Keratinocyte (primary cell): ENCODE results near the gene NUDT3. TPM values are rescaled to one million over a fixed set of nuclear protein-coding genes. Genes with fewer than 3 reads are reported as not detected.

ENCODE experiments used
- DNase-seq: peaks from one replicate; pipeline ENCODE4 v3.0.0-alpha.2; 2011; ENCODE audit warnings: low read depth, missing footprints, low spot score
- FAIRE-seq: peaks from 2 replicates; lab custom pipeline; 2011; peaks lifted over from hg19 to GRCh38; lab: Jason Lieb, UNC
- H2AFZ ChIP-seq: 2 replicates; pipeline ENCODE4 v1.6.0; 2012; ENCODE audit warnings: low read length, control low read depth, inconsistent platforms; ENCODE audit not compliant: control insufficient read depth
- H3K27ac ChIP-seq: 2 replicates; pipeline ENCODE4 v1.5.1; 2011; ENCODE audit warnings: low read length; ENCODE audit not compliant: control insufficient read depth, insufficient read depth
- H3K27me3 ChIP-seq: 3 replicates; pipeline ENCODE4 v1.6.0; 2011; ENCODE audit warnings: low read length; ENCODE audit not compliant: control insufficient read depth, insufficient read depth; ENCODE audit errors: extremely low read depth
- H3K36me3 ChIP-seq, 2 experiments: 2 replicates in 1 of 2; 3 replicates in 1 of 2; pipeline ENCODE4 v1.5.1; 2011; ENCODE audit warnings: low read length in 2 of 2, mild to moderate bottlenecking in 1 of 2; ENCODE audit not compliant: control insufficient read depth in 2 of 2, insufficient read depth in 2 of 2; ENCODE audit errors: extremely low read depth in 1 of 2
- H3K4me1 ChIP-seq: 3 replicates; pipeline ENCODE4 v1.5.1; 2011; ENCODE audit warnings: low read length; ENCODE audit not compliant: control insufficient read depth, insufficient read depth; ENCODE audit errors: extremely low read depth
- H3K4me2 ChIP-seq: 3 replicates; pipeline ENCODE4 v1.6.0; 2011; ENCODE audit warnings: low read depth, low read length; ENCODE audit not compliant: control insufficient read depth, insufficient read depth; ENCODE audit errors: extremely low read depth
- H3K4me3 ChIP-seq, 3 experiments: fragments of 200-600 bp in 1 of 3; sonication (generic) in 1 of 3; 2 replicates in 2 of 3; 3 replicates in 1 of 3; pipeline ENCODE4 v1.5.1; 2011 to 2016; ENCODE audit warnings: low read length in 3 of 3, mild to moderate bottlenecking in 3 of 3, control low read depth in 2 of 3, inconsistent platforms in 1 of 3, low read depth in 1 of 3, mixed read lengths in 1 of 3, mixed run types in 1 of 3, moderate library complexity in 1 of 3; ENCODE audit not compliant: control insufficient read depth in 2 of 3, insufficient read depth in 2 of 3; ENCODE audit errors: extremely low read depth in 1 of 3
- H3K79me2 ChIP-seq: 2 replicates; pipeline ENCODE4 v1.6.0; 2012; ENCODE audit warnings: low read length; ENCODE audit not compliant: control insufficient read depth, insufficient read depth
- H3K9ac ChIP-seq: 3 replicates; pipeline ENCODE4 v1.6.0; 2011; ENCODE audit warnings: low read length; ENCODE audit not compliant: control insufficient read depth, insufficient read depth; ENCODE audit errors: extremely low read depth
- H3K9me1 ChIP-seq: 3 replicates; pipeline ENCODE4 v1.6.0; 2011; ENCODE audit warnings: low read length; ENCODE audit not compliant: control insufficient read depth, insufficient read depth; ENCODE audit errors: extremely low read depth
- H3K9me3 ChIP-seq: 2 replicates; pipeline ENCODE4 v1.5.1; 2012; ENCODE audit warnings: low read depth, low read length; ENCODE audit not compliant: control insufficient read depth
- H4K20me1 ChIP-seq: 3 replicates; pipeline ENCODE4 v1.6.0; 2011; ENCODE audit warnings: low read length; ENCODE audit not compliant: control insufficient read depth, insufficient read depth; ENCODE audit errors: extremely low read depth
- EZH2 ChIP-seq: IDR thresholded peaks from one replicate; pipeline ENCODE4 v1.6.1; 2012; ENCODE audit warnings: inconsistent platforms, mild to moderate bottlenecking, low read length, moderate library complexity
- dilution Hi-C: fragments of 300-500 bp; cut with MboI; formaldehyde crosslinking; loops from one replicate; pipeline ENCODE4 v1.7.0; 2020; ENCODE audit warnings: low sequenced_read_pairs; ENCODE audit not compliant: extremely low pct_ligation_motif_present
- polyA plus RNA-seq, 5 experiments: library from polyadenylated mRNA; depleted of rRNA in 3 of 5; stranded (reverse) in 3 of 5; stranded (forward) in 1 of 5; unstranded in 1 of 5; fragments of >200 nt; gene quantifications; 1 replicate in 1 of 5; 2 replicates in 3 of 5; 3 replicates in 1 of 5; pipeline versions ENCODE4 v1.2.1 to v1.2.3, GENCODE V29; 2011 to 2012; ENCODE audit warnings: missing spikeins in 2 of 5, low read depth in 1 of 5, low replicate concordance in 1 of 5
- small RNA-seq, 3 experiments: library from RNA; depleted of rRNA; stranded (forward); fragments of <200 nt; gene quantifications; one replicate each; pipeline ENCODE3, GENCODE V24; 2012; ENCODE audit warnings: low read depth in 3 of 3, low replicate concordance in 1 of 3; ENCODE audit not compliant: insufficient read length in 3 of 3
- TF ChIP-seq, protein P1 (sequence below), 3 experiments: IDR thresholded peaks in 1 of 3; conservative IDR thresholded peaks in 1 of 3; optimal IDR thresholded peaks in 1 of 3; 2 replicates in 2 of 3; 3 replicates in 1 of 3; pipeline versions ENCODE3 to v1.5.1; 2011; ENCODE audit warnings: low read length in 3 of 3, mild to moderate bottlenecking in 3 of 3, moderate library complexity in 2 of 3, control low read depth in 1 of 3, inconsistent platforms in 1 of 3; ENCODE audit not compliant: insufficient read depth in 2 of 3; ENCODE audit errors: extremely low read depth in 1 of 3

NUDT3 gene
- polyA plus RNA-seq, 1 donor (not counting 4 experiments of a cell fraction or from before 2014, with no cell fraction given) = 16.5 TPM

DNA sequence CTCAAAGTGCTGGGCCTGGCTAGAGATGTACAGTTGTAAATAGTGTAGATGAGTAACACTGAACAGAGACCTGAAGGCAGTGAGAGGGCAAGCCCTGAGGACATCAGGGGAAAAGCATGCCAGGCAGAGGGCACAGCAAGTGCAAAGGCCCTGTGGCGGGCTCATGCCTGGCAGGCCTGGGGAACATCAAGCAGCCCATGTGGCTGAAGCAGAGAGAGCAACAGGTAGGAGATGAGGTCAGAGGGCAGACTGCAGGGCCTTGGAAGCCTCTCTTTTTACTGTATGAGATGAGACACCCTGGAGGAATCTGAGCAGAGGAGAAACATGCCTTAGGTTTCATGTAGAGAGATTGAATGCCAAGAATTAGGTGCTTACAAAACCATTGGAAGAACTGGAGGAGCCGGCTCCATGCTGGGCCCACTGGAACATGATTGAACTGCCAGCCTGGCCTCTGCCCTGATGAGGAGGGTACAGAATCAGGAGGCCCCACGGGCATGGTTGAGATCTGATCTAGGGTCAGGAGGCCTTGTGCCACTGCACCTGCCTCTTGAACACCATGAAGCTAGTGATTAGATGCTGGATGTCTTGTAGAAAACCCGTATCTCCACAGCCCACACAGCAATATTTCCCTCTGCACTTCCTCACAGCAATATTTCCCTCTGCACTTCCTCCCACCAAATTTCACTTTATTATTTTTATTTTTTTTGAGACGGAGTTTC, 161.7 kb downstream of the NUDT3 start:
- no peaks in the 10 kb centered on the region for H3K9me3 ChIP-seq
- H3K9me1 ChIP-seq = no peaks in the 10 kb centered on the region
- TF ChIP-seq, protein P1, sequence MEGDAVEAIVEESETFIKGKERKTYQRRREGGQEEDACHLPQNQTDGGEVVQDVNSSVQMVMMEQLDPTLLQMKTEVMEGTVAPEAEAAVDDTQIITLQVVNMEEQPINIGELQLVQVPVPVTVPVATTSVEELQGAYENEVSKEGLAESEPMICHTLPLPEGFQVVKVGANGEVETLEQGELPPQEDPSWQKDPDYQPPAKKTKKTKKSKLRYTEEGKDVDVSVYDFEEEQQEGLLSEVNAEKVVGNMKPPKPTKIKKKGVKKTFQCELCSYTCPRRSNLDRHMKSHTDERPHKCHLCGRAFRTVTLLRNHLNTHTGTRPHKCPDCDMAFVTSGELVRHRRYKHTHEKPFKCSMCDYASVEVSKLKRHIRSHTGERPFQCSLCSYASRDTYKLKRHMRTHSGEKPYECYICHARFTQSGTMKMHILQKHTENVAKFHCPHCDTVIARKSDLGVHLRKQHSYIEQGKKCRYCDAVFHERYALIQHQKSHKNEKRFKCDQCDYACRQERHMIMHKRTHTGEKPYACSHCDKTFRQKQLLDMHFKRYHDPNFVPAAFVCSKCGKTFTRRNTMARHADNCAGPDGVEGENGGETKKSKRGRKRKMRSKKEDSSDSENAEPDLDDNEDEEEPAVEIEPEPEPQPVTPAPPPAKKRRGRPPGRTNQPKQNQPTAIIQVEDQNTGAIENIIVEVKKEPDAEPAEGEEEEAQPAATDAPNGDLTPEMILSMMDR (optimal IDR thresholded peaks at IDR 0.05 in 1 of 3, IDR thresholded peaks at IDR 0.05 in 1 of 3, conservative IDR thresholded peaks at IDR 0.05 in 1 of 3; ENCODE audit: extremely low read depth in 1 of 3, insufficient read depth in 2 of 3, low read length in 3 of 3) = no peak
- TF ChIP-seq EZH2 = no peak
- no peak overlapping the region for H3K4me2 ChIP-seq
- dilution Hi-C loops = no loop called here
- H3K79me2 ChIP-seq = no peaks in the 10 kb centered on the region
- H3K27me3 ChIP-seq = no peaks in the 10 kb centered on the region
- no peak overlapping the region for H3K27ac ChIP-seq
- H2AFZ ChIP-seq = no peak overlapping the region
- H3K4me1 ChIP-seq = peaks cover 37% of the 10 kb centered on the region
- H3K36me3 ChIP-seq = no peaks in the 10 kb centered on the region
- no peak overlapping the region for H3K4me3 ChIP-seq
- H3K9ac ChIP-seq = no peak overlapping the region
- H4K20me1 ChIP-seq = no peaks in the 10 kb centered on the region
- FAIRE-seq (no peak), DNase-seq (no peak)

GRCh38 chr6:34229877-34230276, 162.6 kb downstream of the NUDT3 start:
- no peak for DNase-seq
- H3K79me2 ChIP-seq = no peaks in the 10 kb centered on the region
- H3K27ac ChIP-seq = no peak overlapping the region
- H4K20me1 ChIP-seq = no peaks in the 10 kb centered on the region
- dilution Hi-C loops = no loop called here
- H3K27me3 ChIP-seq = no peaks in the 10 kb centered on the region
- no peak overlapping the region for H3K9ac ChIP-seq
- no peak for FAIRE-seq
- TF ChIP-seq EZH2 = no peak
- TF ChIP-seq, protein P1 (optimal IDR thresholded peaks at IDR 0.05 in 1 of 3, IDR thresholded peaks at IDR 0.05 in 1 of 3, conservative IDR thresholded peaks at IDR 0.05 in 1 of 3; ENCODE audit: extremely low read depth in 1 of 3, insufficient read depth in 2 of 3, low read length in 3 of 3) = no peak
- H3K4me2 ChIP-seq = no peak overlapping the region
- H3K9me1 ChIP-seq = no peaks in the 10 kb centered on the region
- no peak overlapping the region for H2AFZ ChIP-seq
- no peaks in the 10 kb centered on the region for H3K9me3 ChIP-seq
- H3K36me3 ChIP-seq = no peaks in the 10 kb centered on the region
- peaks cover 38% of the 10 kb centered on the region for H3K4me1 ChIP-seq
- H3K4me3 ChIP-seq = no peak overlapping the region

Small RNA genes within 50 kb of the gene (small RNA-seq; reads per million reads assigned to genes)
- gene MIR6835 = 0 reads per million in 3 experiments

Other genes starting within 250 kb of the NUDT3 start
- not detected in 3 replicates for gene GRM4, start 246.6 kb downstream of the NUDT3 start, polyA plus RNA-seq
- 69.1 to 185 TPM (median 160 TPM) in 3 replicates for gene HMGA1, start 155.8 kb downstream of the NUDT3 start, polyA plus RNA-seq
- 27.4 to 49.3 TPM (median 33.0 TPM) in 3 replicates for gene SMIM29, start 143.7 kb downstream of the NUDT3 start, polyA plus RNA-seq
- gene RPS10, start 33.4 kb upstream of the NUDT3 start, polyA plus RNA-seq = 2,818 to 3,877 TPM (median 3,767 TPM) in 3 replicates
- gene PACSIN1, start 73.4 kb upstream of the NUDT3 start, polyA plus RNA-seq = not detected in 3 replicates
- 0.03 to 0.04 TPM in 2 of 3 replicates, not detected in the other for gene SPDEF, start 163.7 kb upstream of the NUDT3 start, polyA plus RNA-seq